HG02852 (cell line): Measurements from ENCODE around the gene MSANTD2.

ENCODE experiments used
- ATAC-seq: cut with Tn5 transposase; IDR thresholded peaks from one replicate; pipeline ENCODE4 v1.9.1; 2021; ENCODE audit warnings: mild to moderate bottlenecking, moderate library complexity; ENCODE audit not compliant: unreplicated experiment

Gene MSANTD2

DNA sequence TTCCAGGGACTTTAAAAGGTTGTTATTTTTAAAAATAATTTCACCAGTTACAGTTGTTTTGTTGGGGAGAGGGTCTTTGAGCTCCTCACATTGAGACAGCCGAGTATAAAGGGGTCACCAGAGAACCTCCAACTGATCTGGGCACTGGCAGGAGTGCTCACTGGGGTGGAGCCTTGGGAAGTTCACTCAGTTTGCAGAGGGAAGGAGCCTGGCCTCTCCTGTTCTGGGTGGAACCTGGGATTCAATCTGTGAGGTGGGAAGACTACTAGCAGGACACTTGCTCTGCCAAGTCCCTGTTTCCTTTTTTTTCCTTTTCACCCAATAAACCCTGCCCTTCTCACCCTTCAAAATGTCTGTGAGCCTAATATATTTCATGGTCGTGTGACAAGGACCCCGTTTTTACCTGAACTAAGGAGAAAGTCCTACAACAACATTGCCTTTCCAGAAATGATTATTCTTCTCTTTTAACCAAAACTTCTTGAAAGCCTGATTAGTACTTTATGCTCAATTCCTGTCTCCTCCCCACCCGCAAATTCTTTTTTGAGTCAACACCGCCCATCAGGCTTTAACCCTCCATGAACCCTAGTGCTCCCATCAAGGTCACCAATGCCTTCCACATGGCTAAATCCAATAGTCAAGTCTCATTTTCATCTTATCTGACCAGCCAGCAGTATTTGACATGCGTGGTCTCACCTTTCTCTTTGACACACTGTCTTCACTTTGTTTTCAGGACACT is 22.0 kb upstream of the MSANTD2 start:
- no peak for ATAC-seq

DNA sequence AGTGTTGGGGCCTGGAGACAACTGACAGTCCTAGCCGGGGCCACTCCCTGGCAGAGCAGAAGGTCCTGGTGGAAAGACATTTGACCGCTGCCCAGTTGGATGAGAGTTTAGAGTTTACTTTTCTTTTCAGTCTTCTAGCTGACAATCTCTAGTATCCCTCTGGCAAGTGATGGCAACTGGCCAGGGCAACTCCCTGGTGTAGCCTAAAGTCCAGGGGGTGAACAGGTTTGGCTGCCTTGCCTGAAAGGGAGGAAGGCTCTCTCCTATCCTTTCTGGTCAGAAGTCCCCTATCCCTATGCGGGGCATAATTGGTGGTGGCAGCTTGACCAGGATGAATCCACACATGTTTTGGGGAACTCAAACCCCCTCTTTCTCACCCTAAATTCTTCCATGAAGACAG is 16.8 kb upstream of the MSANTD2 start:
- ATAC-seq, result no peak

DNA sequence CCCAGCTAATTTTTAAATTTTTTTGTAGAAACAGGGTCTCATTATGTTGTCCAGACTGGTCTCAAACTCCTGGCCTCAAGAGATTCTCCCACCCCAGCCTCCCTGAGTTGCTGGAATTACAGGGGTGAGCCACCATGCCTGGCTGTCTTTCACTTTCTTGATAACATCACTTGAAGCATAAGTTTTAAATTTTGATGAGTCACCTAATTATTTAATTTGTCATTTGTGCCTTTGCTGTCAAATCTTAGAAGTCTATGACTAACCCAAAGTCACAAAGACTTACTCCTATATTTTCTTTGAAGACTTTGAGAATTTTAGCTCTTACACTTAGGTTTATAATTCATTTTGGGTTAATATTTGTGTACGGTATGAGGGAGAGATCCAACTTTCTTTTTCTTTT is 14.5 kb upstream of the MSANTD2 start:
- no peak for ATAC-seq

DNA sequence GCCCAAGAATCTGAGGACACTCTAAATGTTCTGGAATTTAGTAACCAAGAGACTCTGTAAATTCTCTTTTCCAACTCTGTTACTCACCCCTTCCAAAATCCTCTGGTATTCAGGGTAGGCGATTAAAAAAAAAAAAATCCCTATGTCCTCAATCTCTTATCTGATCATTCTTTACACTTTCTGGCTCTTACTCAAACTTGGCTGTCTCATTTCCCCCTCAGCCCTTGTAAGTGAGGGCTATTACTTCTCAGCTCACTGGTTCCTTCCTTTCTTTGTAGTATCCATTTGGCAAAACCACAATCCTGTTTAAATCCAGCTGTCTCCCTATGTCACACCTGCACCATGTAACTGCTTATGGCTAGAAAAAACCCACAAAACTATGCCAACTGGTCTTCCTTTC is 12.7 kb upstream of the MSANTD2 start:
- no peak for ATAC-seq

DNA sequence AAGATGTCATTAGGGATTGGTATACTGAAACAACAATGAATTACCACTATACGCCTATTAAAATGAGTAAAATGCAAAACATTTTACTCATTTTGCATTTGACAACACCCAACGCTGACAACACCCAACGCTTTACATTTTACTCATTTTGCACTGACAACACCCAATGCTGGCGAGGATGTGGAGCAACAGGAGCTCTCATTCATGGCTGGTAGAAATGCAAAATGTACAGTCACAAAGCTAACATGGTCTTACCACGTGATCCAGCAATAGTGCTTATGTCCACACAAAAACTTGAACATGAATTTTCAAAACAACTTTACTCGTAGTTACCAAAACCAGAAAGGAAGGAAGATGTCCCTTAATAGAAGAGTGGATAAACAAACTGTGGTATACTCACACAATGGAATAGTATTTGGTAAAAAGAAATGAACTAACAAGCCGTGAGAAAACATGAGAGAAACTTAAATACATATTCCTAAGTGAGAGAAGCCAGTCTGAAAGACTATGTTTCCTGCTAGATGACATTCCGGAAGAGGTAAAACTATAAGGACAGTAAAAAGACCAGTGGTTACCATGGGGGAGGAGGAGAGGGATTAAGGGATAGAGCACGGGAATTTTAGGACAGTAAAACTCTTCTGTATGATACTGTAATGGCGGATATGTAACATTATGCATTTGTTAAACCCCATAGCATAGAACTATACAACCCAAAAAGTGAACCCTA is 11.4 kb upstream of the MSANTD2 start:
- no peak for ATAC-seq

DNA sequence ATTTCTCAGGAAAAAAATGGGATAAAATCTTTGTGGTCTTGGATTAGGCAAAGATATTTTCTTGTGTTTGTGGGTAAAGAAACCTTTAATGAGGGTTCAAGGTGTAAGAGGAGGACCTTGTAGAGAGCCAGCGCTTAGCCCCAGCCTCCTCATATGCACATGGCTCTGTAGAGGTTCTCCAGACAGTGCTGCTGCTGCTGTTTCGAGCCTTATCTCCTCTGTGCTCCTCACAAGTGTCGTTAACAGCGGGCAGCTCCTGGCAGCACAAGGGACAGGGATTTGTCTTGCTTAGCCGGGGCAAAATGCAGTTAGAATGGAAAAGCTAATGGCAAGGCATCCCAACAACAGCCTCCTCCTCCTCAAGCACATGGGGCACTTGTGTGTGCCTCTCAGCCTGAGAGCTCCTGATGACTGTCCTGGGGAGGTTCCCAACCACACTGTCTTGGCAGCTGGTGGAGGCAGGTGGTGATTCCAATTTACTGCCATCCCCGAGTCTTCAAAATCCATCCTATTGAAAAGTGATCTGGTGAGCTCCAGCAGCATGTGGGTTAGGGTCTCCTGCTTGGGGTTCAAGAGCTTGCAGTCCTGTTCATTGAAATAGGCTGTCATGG is 7.6 kb upstream of the MSANTD2 start:
- no peak for ATAC-seq

DNA sequence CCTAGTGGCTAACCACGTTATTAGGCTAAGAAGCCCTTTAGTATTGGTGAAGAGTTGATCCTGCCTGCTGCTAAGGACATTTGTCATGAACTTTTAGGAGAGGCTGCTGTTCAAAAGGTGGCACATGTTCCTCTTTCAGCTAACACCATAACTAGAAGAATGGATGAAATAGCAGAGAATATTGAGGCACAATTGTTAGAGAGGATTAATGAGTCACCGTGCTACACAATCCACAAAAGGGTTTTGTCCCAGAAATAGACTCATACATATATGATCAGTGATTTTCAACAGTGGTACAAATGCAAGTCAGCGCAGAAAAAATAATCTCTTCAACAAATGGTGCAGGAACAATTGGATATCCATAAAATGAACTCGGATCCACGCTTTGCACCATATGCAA is 7.0 kb upstream of the MSANTD2 start:
- no peak for ATAC-seq

DNA sequence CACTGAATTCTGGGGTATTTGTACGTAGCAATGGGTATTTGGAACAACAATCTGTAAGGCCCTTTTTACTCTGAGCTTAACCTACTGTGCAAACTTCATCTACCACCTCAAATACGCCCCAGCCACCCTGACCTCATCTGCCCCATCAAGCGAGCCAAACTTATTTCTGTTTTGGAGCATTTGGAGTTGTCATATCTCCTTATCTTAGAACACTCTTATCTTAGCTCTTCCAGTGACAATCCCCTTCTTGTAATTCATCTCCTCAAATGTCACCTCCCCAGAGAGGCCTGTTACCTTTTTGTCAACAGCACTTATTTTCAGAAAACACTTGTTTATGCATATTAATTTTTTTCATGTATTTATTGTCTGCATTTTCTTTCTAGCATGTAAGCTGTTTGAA is 4.7 kb upstream of the MSANTD2 start:
- ATAC-seq, result no peak

DNA sequence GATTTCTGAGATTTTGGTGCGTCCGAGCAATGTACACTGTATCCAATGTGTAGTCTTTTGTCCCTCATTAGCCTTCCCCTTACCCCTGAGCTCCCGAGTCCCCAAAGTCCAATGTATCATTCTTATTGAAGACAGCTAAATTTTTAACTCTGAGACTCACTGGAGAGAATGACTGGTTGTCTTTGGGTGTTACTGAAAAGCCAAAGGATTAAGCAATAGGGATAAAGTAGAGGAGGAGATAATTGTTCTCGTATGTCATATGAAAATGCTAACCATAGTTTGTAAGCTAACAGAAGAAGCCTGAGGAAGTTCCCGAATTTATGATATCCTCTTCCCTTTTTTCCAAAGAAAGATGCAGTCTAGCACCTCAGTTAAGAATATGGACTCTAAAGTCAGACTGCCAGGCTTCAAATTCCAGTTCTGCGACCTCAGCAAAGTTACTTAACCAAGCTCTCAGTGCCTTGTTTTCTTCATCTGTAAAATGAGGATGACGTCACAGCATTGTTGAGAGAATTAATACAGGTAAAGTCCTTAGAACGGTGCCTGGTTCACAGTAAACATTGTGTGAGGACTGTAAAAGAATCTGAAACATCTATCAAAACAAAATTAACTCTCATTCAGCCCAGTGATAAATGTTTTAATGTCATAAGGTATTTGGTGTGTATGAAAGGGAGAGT is 1.6 kb upstream of the MSANTD2 start:
- no peak for ATAC-seq

DNA sequence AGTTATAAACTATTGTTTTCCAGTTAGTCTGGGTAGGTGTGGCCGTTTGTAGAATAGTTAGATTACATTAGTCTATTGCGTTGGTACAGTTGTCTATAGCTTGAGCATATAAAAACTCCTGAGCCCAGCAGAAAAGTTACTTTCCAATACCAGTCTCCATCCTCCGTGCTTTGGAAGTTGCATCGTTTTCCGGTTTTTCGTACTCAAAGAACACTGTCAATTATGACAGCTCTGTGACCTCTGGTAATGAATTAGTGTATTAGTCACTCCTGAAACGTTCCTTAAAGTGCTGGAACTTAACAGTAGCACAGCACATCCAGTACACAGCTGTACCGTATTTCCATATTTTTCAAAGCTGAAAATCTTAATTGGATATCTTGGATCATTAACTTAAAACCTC is 808 bp upstream of the MSANTD2 start:
- no peak for ATAC-seq

DNA sequence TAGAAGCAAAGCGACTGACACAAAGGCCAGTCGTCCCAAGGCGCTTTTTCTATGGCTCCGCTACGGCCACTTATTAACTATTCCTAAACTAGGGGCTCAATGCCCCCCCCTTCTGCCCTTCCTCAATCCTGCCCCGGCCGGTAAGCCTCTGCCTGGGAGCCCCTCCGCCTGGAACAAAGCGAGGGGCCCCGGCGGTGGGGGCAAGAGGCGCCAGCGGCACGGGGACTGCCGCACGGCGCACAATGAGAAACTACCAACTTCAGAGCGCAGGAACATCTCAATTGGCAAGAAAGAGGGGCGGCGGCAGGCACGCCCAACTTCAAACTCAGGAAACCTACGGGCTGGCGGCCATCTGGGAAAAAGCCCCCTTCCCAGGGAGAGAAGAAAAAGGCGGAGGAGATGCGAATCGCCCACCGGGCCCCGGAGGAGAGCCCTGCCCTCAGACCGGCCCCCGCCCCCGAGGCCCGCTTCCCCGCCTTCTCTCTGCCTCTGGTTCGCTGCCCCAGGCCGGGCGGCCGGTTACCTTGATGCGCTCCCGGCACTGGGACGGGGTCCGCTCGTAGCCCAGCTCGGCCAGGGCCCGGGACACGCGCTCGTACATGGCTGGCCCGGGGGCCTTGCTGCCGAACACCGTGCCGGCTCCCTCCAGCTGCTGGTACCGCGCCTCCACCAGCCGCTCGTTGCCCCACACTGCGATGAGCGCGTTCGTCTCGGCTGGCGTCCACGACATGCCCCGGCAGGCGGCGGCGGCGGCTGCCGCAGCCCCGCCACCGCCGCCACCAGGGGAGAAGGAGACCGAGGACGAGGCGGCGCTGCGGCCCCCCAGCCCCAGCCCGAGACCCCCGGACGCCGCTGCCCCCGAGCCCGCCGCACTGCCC is 619 bp downstream of the MSANTD2 start:
- ATAC-seq, result peak; percentile 35

DNA sequence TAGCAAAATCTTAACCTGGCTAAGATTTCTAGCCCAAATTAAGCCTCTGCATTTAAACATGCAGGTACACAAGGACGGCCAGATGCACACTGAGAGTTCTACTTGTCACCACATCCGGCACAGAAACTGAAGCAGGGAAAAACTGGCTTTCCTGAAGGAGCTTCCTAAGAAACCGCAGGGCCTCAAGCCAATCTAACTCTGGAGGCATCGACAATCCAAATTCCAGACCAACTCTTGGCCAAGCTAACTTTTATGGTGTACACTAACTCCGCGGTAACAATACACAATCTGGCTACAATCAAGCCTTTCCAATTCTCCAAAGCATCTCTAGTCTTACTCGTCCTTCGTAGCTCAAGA is 1.2 kb downstream of the MSANTD2 start:
- peak; percentile 13 for ATAC-seq

DNA sequence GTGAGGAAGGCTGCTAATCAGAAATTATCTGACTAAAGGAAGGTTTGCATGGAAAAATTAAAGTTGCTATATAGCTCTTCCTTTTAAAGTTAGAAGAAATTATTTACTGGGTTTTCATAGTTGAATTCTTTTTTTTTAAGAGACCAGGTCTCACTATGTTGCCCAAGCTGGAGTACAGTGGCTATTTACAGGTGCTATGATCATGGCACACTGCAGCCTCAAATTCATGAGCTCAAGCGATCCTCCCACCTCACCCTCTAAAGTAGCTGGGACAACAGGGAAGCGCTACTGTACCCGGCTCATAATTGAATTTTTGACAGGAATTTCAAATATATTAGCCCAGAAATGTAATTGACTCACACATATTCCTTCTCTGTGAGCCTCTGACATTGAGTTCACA is 3.9 kb downstream of the MSANTD2 start:
- ATAC-seq, result no peak

DNA sequence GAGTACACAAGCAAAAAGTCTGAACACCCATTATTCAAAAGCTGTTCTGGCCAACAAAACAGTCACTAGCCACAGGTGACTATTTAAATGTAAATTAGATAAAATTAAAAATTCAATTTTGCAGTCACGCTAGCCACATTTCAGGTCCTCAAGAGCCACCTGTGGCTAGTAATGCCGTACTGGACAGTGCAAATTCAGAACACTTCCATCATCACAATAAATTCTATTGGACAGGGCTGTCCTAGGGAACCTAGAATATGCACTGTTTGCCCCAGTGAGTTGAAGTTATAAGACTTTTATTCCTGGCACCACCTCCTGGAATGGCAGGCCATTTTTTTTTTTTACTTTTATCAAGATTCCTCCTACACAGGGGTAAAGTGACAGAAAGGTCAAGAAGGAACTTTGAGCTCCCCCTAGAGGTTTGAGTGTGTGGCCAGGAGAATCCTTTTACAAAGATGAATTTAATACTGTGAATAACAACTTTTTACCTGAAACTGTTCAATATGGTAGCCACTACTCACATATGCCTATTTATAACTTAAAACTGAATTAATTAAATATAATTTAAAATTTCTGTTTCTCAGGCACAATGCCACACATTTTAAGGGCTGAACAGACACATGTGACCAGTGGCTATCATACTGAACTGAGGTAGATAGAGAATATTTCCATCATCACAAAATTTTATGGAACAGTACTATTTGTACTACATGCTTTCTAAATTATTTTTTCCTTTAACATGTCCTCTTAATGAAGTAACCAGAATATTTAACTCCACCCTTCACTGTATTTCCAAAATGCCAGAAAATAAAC is 6.5 kb downstream of the MSANTD2 start:
- ATAC-seq, result no peak

DNA sequence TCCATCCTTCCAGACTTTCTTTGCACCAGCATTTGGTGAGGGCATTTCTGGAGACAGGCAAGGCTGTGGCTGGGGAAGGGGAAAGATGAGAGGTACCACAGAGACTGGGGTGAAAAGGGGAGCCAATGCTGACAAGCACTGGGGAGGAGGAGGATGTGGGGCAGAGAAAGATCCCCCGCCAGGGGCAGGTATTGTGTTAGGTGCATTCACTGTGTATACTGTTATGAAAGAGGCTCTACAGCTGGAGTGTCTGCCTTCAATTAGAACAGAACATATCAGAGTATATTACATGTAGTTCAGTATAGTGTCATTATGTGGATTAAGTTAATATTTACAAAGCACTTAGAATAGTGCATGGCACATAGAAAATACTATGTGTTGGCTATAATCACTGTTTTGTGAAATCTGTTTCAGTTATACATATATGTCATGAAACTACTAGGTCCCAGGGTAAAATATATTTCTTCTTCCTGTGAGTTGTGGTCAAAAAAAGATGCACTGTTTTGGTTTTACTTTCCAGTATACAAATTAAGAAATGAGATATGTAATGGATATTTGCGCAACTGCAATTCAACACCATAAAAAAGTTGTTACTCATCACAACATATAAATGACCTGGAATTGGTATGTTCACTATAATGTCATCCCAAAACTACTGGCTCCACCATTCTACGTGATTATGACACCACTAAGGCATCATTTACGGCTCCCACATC is 8.4 kb downstream of the MSANTD2 start:
- peak; percentile 82 for ATAC-seq

DNA sequence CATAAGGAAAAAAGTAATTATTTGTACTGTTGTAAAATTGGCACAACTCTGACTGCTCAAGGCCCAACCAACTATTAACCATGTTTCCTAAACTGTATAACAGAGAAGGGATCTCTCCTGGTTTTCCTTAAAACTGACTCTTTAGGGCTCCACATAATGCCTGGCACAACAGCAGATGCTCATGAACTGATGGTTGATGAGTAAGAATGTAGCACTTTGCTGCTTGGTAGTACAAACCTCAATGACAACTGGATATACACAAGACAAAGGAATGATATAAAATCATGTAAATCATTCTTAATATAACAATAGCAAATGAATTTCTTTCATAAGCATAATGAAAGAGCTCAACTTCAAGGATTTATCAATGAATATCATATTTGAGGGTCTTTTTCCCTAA is 11.7 kb downstream of the MSANTD2 start:
- no peak for ATAC-seq

DNA sequence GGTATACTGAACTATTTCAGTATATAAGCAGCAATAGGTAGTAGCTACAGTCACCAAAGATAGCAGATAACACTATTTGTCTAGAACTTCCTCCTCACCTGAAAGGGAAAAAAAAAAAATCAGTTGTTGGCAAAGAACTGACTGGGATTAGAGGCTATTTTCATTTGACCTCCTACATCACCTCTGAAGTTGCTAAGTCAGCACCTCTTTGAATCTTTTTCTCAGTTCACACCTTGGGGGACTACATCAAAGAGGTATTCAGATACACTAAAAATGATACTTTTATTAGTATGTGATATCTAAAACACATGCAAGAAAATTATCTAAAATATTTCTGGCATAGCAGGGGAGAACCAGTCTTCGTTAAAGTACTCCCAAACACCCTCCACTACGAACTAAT is 16.2 kb downstream of the MSANTD2 start:
- ATAC-seq, result no peak

DNA sequence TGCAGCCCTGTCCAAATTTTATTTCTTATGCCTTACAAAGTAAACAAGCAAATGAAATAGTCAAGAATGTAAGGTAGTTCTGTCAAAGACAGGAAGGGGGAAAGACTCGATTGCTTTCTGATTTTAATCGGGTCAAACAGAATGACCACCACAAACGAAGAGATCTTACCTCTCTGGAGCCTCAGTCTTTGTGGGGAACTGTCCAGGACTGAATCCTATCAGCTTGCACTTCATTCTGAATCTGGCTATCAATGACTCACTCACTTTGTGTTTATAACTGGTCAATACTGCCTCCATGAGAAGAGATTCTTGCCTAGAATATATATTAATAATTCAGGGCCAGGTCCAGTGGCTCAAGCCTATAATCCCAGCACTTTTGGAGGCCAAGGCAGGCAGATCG is 17.2 kb downstream of the MSANTD2 start:
- no peak for ATAC-seq

DNA sequence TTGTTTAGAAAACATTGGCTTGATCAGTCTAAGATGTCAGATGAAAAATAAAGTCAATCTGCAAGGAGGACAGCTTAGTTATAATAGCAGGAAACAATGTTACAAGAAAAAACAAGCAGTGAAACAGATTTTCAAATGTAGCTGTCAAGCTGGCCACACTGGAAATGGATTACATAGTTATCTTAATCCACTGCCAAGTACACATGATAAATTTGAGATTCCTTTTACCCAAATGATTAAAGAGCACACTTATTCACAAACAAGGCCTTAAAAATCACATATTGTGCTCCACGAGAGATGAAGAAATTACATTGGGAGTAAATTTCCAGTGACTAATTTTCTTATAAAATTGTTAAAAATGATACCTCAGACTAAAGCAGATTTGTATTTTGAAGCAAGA is 20.6 kb downstream of the MSANTD2 start:
- ATAC-seq, result no peak
